Bronchial epithelial cell (primary cell): Measurements from ENCODE around the gene CST9. TPM values are rescaled to one million over a fixed set of nuclear protein-coding genes. Genes with fewer than 3 reads are reported as not detected.

Experiments
- DNase-seq: peaks from one replicate; pipeline ENCODE4 v3.0.0-alpha.2; 2010; ENCODE audit warnings: low read depth
- FAIRE-seq: peaks from 2 replicates; lab custom pipeline; 2011; peaks lifted over from hg19 to GRCh38; lab: Jason Lieb, UNC
- H3K27me3 ChIP-seq: 2 replicates; pipeline ENCODE4 v1.5.1; 2011; ENCODE audit warnings: low read length; ENCODE audit not compliant: control insufficient read depth, insufficient read depth
- H3K36me3 ChIP-seq: 2 replicates; pipeline ENCODE4 v1.5.1; 2011; ENCODE audit warnings: low read length; ENCODE audit not compliant: control insufficient read depth, insufficient read depth
- H3K4me3 ChIP-seq: 2 replicates; pipeline ENCODE4 v1.5.1; 2011; ENCODE audit warnings: mild to moderate bottlenecking, low read depth, low read length, control low read depth
- total RNA-seq: library from RNA; depleted of rRNA; stranded (reverse); fragments of >200 nt; gene quantifications from 2 replicates; pipeline ENCODE4 v1.2.1, GENCODE V29; 2014
- TF ChIP-seq, protein P1 (sequence below): IDR thresholded peaks from 2 replicates; pipeline ENCODE4 v1.5.1; 2011; ENCODE audit warnings: mild to moderate bottlenecking, moderate library complexity, low read length, control low read depth, inconsistent platforms; ENCODE audit not compliant: insufficient read depth, severe bottlenecking

Gene CST9
- total RNA-seq, 1 donor from 2014 or later = not detected

DNA sequence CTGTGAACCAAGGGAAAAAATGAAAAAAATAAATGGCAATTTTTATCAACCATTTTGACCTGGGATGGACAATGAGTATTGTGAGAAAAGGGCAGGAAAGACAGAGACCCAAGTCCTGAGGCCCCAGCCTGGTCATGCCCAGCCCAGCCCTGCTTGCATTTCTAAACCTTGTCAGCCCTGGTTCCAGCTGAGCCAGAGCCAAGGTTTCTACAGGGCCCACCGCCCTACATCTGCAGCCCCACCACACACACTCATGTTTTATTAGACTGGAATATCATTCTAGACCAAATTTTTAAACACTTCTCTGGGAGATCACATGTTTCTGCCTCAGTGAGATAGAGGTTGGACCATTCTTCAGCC is 36.8 kb downstream of the CST9 start:
- FAIRE-seq = no peak
- TF ChIP-seq, protein P1, sequence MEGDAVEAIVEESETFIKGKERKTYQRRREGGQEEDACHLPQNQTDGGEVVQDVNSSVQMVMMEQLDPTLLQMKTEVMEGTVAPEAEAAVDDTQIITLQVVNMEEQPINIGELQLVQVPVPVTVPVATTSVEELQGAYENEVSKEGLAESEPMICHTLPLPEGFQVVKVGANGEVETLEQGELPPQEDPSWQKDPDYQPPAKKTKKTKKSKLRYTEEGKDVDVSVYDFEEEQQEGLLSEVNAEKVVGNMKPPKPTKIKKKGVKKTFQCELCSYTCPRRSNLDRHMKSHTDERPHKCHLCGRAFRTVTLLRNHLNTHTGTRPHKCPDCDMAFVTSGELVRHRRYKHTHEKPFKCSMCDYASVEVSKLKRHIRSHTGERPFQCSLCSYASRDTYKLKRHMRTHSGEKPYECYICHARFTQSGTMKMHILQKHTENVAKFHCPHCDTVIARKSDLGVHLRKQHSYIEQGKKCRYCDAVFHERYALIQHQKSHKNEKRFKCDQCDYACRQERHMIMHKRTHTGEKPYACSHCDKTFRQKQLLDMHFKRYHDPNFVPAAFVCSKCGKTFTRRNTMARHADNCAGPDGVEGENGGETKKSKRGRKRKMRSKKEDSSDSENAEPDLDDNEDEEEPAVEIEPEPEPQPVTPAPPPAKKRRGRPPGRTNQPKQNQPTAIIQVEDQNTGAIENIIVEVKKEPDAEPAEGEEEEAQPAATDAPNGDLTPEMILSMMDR = no peak

DNA sequence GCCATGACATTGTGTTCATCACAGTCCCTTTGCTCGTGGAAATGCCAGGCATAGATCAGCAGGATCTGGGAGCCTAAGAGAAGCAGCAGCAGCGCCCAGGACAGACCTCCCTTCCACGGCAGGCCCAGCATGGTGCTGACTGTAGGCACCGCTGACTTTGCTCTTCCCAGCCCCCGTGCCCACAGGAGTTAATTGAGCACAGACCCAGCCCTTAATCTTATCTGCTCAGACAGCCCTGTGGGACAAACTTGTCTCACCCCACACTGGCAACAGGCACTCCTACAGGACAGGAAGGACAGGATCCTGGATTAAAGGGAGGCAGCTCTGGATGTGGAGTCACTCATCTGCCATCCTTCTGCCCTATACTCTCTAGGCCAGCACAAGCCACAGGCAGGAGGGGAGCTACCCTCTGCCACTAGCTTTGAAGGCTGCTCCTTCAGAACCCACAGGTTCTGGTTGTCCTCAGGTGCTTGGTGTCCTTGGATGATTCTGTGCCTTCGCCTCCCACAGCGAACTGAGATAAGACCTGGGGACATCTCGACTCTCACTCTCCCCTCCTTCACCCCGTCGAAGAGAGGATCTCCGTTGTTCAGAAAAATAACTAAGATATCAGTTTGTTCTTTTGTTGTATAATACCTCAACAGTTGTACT is 37.3 kb downstream of the CST9 start, which contains the start of gene CST9L:
Gene CST9L (minus strand): TSS at position 165 of the 651 bp plus-strand sequence. CDS start 34 bp downstream, at position 131.
- TF ChIP-seq, protein P1 = no peak

More for the DNA sequence above, 36.8 kb downstream of the CST9 start:
- DNase-seq = no peak
- H3K36me3 ChIP-seq = no peaks in the 10 kb centered on the region
- no peak overlapping the region for H3K4me3 ChIP-seq
- no peaks in the 10 kb centered on the region for H3K27me3 ChIP-seq

GRCh38 chr20:23566199-23566932 is 39.4 kb downstream of the CST9 start:
- TF ChIP-seq, protein P1 = no peak
- Histone ChIP-seq H3K27me3 (no peaks in the 10 kb centered on the region), H3K36me3 (no peaks in the 10 kb centered on the region), H3K4me3 (no peak overlapping the region)
- no peak for DNase-seq
- FAIRE-seq = no peak

More for the DNA sequence above, 37.3 kb downstream of the CST9 start, which contains the start of gene CST9L:
- Histone ChIP-seq H3K36me3 (no peaks in the 10 kb centered on the region), H3K4me3 (no peak within 1 kb of the TSS), H3K27me3 (no peaks in the 10 kb centered on the region)
- no peak for DNase-seq
- FAIRE-seq = no peak

GRCh38 chr20:23565503-23566045 is 40.1 kb downstream of the CST9 start:
- no peak for DNase-seq
- TF ChIP-seq, protein P1 = no peak
- H3K36me3 ChIP-seq = no peaks in the 10 kb centered on the region
- no peak overlapping the region for H3K4me3 ChIP-seq
- no peaks in the 10 kb centered on the region for H3K27me3 ChIP-seq
- FAIRE-seq = no peak

- no peak for DNase-seq
- TF ChIP-seq, protein P1 = no peak
- Histone ChIP-seq H3K27me3 (no peaks in the 10 kb centered on the region), H3K36me3 (no peaks in the 10 kb centered on the region), H3K4me3 (no peak overlapping the region)
- no peak for FAIRE-seq
These were observed 40.8 kb downstream of the CST9 start for GRCh38 chr20:23564927-23565326.
